Activated naive CD4-positive, alpha-beta T cell treated with anti-CD3 and anti-CD28 coated beads, Interleukin-2, amount 50 U/mL, for 24 hours (primary cell): ENCODE measurements around the gene RARRES1.

Experiments used
- H3K27ac Mint-ChIP-seq: one replicate; pipeline ENCODE4 v1.8.0; 2021; ENCODE audit warnings: mild to moderate bottlenecking, mixed read lengths
- H3K27me3 Mint-ChIP-seq: one replicate; pipeline ENCODE4 v1.8.0; 2021; ENCODE audit warnings: mixed read lengths
- H3K36me3 Mint-ChIP-seq: one replicate; pipeline ENCODE4 v1.8.0; 2021; ENCODE audit warnings: mixed read lengths
- H3K4me1 Mint-ChIP-seq: one replicate; pipeline ENCODE4 v1.8.0; 2021; ENCODE audit warnings: mixed read lengths
- H3K4me3 Mint-ChIP-seq: one replicate; pipeline ENCODE4 v1.8.0; 2021; ENCODE audit warnings: mild to moderate bottlenecking, mixed read lengths
- H3K9me3 Mint-ChIP-seq: one replicate; pipeline ENCODE4 v1.8.0; 2021; ENCODE audit warnings: mixed read lengths

Gene RARRES1

GRCh38 chr3:158745551-158745950 is 13.3 kb upstream of the RARRES1 start:
- Mint-ChIP-seq H3K27me3 (no peaks in the 10 kb centered on the region), H3K36me3 (peaks cover 6% of the 10 kb centered on the region), H3K4me3 (no peak overlapping the region), H3K27ac (no peak overlapping the region), H3K9me3 (no peaks in the 10 kb centered on the region), H3K4me1 (peaks cover 21% of the 10 kb centered on the region)

DNA sequence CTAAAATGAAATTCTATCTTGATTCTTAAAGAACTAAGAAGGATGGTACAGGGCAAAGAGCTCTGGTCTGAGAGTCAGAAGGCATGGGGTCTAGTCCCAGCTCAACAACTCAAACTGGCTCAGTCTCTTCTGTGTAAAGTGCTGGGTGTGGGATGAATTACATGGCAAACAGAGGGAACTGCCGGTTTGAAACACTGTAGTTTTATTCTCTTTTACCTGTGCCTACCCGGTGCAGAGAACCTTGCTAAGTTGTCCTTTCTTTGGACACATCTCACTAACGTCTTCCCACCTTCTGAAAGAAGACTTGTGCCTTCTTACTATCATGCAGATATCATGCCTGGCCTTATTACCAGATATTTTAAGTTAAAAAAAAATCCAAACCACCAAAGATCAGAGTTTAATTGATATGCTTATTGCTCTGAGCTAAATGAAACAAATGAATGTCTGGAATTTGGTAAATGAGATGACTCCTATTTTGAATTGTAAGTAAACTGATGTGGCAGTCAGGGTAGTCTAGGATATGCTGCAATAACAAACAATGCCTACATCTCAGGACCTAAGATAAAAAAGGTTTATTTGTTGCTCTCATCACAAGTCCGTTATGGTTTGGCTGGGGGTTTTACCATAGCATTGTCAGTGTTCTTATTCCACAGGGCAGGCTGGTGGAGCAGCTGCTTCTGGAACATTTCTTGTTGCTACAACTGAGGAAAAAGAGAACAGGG is 12.5 kb upstream of the RARRES1 start:
- no peak overlapping the region for H3K27ac Mint-ChIP-seq
- H3K27me3 Mint-ChIP-seq = no peaks in the 10 kb centered on the region
- peaks cover 21% of the 10 kb centered on the region for H3K4me1 Mint-ChIP-seq
- no peak overlapping the region for H3K4me3 Mint-ChIP-seq
- H3K9me3 Mint-ChIP-seq = no peaks in the 10 kb centered on the region
- H3K36me3 Mint-ChIP-seq = peaks cover 5% of the 10 kb centered on the region

DNA sequence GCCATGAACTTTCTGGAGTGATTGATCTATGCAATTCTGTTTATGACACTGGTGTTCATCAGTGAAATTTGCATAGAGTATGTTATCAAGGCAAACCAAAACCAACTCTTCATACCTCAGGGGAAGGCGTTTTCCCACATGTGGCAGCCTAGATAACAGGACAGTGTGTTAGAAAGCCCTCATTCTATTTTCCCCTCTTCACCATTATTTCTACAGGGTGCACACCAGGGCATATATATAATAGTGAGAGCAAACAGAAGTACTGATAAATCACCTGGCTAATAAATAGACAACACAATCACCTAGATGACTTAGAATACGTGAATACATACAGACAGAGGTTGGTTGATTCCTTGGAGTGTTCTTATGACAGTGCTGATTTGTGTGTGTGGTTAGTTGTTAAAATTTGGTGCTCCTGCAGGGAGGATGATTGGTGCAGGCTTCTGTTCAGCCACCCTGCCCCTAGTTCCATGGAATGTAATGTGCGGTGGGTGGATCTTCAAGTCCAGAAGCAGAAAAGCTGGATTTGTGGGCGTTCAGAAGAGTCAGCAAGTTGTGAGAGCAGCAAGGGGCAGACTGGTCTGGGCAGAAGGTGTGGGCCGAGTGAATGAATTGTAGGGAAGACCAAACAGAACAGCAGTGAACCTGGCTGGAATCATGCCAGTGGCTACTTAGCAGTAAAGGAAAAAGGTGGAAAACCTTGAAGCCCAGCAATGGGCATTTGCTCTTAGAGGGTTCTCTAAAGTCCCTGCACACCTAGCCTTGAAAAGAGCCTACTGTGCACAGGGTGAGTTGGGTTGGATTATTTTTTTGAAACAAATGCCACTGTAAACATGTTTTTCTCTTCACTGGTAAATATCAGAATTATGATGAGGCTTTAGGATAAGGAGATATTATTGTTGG is 11.7 kb upstream of the RARRES1 start:
- Mint-ChIP-seq H3K4me3 (no peak overlapping the region), H3K27ac (no peak overlapping the region), H3K4me1 (peaks cover 21% of the 10 kb centered on the region), H3K9me3 (no peaks in the 10 kb centered on the region), H3K36me3 (peaks cover 2% of the 10 kb centered on the region), H3K27me3 (no peaks in the 10 kb centered on the region)

DNA sequence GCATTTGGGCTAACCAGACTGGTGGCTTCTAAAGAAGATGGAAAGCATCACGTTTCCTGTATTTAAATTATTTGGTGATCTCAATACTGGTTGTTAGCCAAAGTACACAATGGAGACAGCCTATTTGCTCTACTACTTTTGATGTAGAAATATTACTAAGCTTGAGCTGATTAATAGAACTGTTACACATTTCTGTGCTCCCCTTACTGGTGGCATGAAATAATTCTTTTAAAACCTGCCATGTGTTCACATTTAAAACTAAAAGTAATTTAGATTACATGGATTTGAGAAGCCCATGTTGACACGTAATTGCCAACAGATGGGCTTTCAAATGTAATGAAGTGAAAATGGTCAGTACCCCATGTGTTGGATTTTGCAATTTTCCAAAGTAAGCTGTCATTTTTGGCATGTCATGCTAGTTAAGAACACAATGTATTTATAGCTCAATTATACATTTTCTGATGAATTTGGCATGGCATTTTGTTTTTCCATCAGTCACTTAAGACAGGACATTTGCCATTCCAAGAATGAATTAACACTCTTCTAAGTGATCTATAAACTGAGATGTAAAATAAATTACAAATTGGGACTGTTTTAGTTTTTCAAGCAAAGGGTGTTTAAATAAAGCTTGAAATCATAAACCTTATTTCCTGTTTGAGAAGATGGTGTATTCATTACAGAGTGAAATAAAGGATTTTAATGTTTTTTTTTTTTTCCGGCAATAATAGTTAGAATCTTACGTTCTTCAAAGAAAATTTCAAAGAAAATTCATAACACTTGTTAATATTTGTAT is 10.8 kb upstream of the RARRES1 start:
- H3K4me1 Mint-ChIP-seq = peaks cover 21% of the 10 kb centered on the region
- no peak overlapping the region for H3K4me3 Mint-ChIP-seq
- no peak overlapping the region for H3K27ac Mint-ChIP-seq
- no peaks in the 10 kb centered on the region for H3K9me3 Mint-ChIP-seq
- H3K36me3 Mint-ChIP-seq = peaks cover 2% of the 10 kb centered on the region
- no peaks in the 10 kb centered on the region for H3K27me3 Mint-ChIP-seq

GRCh38 chr3:158739661-158740060 is 7.4 kb upstream of the RARRES1 start:
- no peak overlapping the region for H3K4me3 Mint-ChIP-seq
- no peaks in the 10 kb centered on the region for H3K9me3 Mint-ChIP-seq
- H3K4me1 Mint-ChIP-seq = peaks cover 21% of the 10 kb centered on the region
- H3K27ac Mint-ChIP-seq = no peak overlapping the region
- peaks cover 2% of the 10 kb centered on the region for H3K36me3 Mint-ChIP-seq
- no peaks in the 10 kb centered on the region for H3K27me3 Mint-ChIP-seq

- H3K27me3 Mint-ChIP-seq = no peaks in the 10 kb centered on the region
- no peak overlapping the region for H3K27ac Mint-ChIP-seq
- H3K36me3 Mint-ChIP-seq = no peaks in the 10 kb centered on the region
- no peaks in the 10 kb centered on the region for H3K9me3 Mint-ChIP-seq
- peaks cover 21% of the 10 kb centered on the region for H3K4me1 Mint-ChIP-seq
- H3K4me3 Mint-ChIP-seq = no peak overlapping the region
These were observed 6.8 kb upstream of the RARRES1 start for GRCh38 chr3:158739078-158739477.

- H3K27ac Mint-ChIP-seq = no peak overlapping the region
- H3K36me3 Mint-ChIP-seq = no peaks in the 10 kb centered on the region
- no peaks in the 10 kb centered on the region for H3K9me3 Mint-ChIP-seq
- H3K4me3 Mint-ChIP-seq = no peak overlapping the region
- no peaks in the 10 kb centered on the region for H3K27me3 Mint-ChIP-seq
- H3K4me1 Mint-ChIP-seq = peaks cover 21% of the 10 kb centered on the region
These were observed 6.4 kb upstream of the RARRES1 start for GRCh38 chr3:158738653-158739052.

DNA sequence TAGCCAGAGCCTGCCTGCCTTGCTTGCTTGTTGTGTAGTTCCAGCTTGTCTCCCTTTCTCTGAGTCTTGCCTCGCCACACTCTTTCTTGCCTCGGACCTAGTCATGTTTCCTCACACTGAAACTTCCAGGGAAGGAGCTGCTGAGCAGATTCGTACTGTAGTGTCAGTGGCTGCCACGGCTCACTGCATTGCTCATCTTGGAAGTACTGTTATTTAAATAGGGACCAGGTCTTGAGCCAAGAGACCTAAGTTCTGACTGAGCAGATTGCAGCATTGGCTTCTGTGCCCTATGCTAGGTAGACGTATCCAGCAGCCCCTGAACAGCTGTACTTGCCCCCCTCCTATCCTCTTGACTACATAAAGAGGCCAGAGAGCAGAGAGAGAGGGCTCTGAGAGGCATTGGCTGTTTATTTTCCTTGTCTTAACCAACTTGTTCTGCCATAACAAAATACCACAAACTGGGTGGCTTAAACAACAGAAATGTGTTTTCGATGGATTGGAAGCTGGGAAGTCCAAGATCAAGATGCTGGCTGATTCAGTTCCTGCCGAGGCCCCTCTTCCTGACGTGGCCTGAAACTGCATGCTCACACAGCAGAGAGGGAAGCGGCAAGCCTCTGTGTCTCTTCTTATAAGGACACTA is 5.8 kb upstream of the RARRES1 start:
- no peaks in the 10 kb centered on the region for H3K9me3 Mint-ChIP-seq
- no peaks in the 10 kb centered on the region for H3K36me3 Mint-ChIP-seq
- peaks cover 20% of the 10 kb centered on the region for H3K4me1 Mint-ChIP-seq
- H3K27me3 Mint-ChIP-seq = no peaks in the 10 kb centered on the region
- H3K27ac Mint-ChIP-seq = no peak overlapping the region
- H3K4me3 Mint-ChIP-seq = no peak overlapping the region

DNA sequence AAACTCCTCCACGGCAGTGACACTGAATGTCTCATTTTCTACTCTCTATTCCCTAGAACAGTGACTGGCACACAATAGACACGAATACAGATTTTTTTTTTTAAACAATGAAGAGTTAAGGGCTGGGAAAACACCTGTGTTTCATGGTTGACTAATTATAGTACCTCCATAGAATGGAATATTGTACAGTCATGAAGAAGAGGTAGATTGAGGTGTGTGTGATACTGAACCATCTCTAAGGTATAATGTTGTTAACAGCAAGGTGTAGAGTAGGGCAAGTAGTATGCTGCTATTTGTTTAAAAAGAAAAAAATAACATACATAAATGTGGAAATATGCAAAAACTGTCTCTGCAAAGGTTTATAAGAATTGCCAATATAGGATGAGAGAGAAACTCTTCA is 5.2 kb upstream of the RARRES1 start:
- Mint-ChIP-seq H3K36me3 (no peaks in the 10 kb centered on the region), H3K27ac (no peak overlapping the region), H3K4me3 (no peak overlapping the region), H3K9me3 (no peaks in the 10 kb centered on the region), H3K4me1 (peaks cover 13% of the 10 kb centered on the region), H3K27me3 (no peaks in the 10 kb centered on the region)

DNA sequence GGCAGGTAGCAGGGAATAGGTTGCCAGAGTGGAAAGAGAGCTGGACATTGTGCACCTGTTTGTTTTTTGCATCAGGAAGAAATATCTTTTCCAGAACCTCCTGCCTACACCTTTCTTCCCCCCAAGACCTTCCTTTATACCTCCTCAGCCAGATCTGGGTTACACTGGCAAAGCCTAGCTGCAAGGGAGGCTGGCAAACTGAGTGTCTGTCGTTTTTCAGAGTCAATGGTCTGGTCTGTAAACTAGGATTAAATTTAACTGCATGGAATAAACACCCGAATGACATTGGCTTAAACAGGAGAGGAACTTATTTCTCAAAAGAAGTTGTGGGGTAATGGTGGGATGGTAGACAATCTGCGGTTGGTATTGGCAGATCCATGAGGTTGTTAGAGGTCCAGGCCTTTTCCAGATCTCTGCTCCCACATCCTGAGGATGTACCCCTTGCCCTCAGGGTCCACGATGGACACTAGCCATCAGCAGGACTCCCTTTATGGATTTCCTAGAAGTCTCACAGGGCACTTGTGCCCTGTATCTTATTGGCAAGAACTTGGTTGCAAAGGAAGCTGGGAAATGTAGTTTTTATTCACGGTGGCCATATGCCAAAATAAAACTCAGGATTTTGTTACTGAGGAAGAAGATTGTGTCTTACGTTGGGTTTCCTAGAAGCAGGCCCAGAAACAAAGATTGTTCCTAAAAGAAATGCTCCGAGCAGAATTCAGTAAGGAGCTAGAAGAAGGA is 3.2 kb upstream of the RARRES1 start:
- Mint-ChIP-seq H3K4me3 (no peak overlapping the region), H3K27ac (no peak overlapping the region), H3K27me3 (peaks cover 6% of the 10 kb centered on the region), H3K4me1 (no peaks in the 10 kb centered on the region), H3K36me3 (no peaks in the 10 kb centered on the region), H3K9me3 (no peaks in the 10 kb centered on the region)

GRCh38 chr3:158733656-158734055 is 1.4 kb upstream of the RARRES1 start:
- Mint-ChIP-seq H3K27ac (no peak overlapping the region), H3K9me3 (no peaks in the 10 kb centered on the region), H3K4me3 (no peak overlapping the region), H3K36me3 (no peaks in the 10 kb centered on the region), H3K27me3 (peaks cover 6% of the 10 kb centered on the region), H3K4me1 (no peaks in the 10 kb centered on the region)

DNA sequence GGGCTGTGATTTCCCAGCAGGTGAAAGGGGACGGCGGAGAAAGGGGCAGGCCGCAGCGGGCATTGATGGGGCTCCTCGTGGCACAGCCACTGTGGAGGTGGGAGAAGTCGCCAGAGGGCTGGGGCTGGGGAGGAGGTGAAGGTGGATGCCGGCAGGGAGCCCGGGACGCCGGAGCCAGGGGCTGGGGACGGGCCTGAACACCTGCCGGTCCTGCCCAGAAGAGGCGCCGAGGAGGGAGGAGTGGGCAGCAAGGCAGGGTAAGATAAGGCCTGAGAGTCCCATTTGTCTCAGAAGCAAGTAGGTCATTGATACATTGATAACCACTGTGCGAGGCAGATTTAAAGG is 571 bp upstream of the RARRES1 start:
- Mint-ChIP-seq H3K27ac (no peak overlapping the region), H3K36me3 (no peaks in the 10 kb centered on the region), H3K4me1 (peaks cover 6% of the 10 kb centered on the region), H3K27me3 (peaks cover 6% of the 10 kb centered on the region), H3K4me3 (no peak overlapping the region), H3K9me3 (no peaks in the 10 kb centered on the region)

DNA sequence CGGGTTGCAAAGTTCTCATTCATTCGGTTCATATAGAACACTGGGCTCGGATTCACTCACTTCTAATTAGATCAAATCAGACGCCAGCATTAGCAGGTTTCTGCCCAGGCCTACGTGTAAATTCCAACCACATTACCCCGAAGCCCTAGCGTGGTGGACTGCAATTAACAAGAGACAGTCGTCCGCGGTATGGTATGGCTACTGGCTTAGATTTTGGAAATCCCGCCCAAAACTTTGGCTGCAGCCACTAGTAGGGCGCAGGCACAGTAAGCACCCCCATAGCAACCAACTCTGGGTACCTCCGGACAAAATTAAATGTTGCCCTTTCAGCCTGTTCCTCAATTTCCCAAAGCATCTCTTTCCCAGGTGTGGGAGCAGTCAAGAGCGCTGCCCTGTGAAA is 771 bp downstream of the RARRES1 start:
- Mint-ChIP-seq H3K27me3 (peaks cover 6% of the 10 kb centered on the region), H3K4me3 (peak overlapping the region; percentile 61), H3K36me3 (no peaks in the 10 kb centered on the region), H3K9me3 (no peaks in the 10 kb centered on the region), H3K4me1 (peaks cover 13% of the 10 kb centered on the region), H3K27ac (no peak overlapping the region)

DNA sequence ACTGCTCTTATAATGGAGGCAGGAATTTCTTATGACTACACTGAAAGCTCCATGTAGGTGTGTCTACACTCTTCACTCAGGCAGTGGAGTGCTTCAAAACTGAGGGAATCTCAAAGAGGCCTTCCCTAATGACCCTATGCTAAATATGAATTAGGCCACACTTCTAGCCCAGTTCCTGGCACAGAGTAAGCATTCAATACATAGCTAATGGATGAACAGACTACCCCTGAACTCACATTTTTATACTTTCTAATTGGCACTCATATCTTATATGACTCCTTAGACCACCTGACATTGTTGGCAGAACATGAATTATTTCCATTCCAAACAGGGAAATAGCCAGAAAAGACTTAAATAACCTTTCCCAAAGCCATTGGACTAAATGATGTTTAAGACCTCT is 3.4 kb downstream of the RARRES1 start:
- no peaks in the 10 kb centered on the region for H3K36me3 Mint-ChIP-seq
- H3K27ac Mint-ChIP-seq = no peak overlapping the region
- peaks cover 6% of the 10 kb centered on the region for H3K27me3 Mint-ChIP-seq
- no peak overlapping the region for H3K4me3 Mint-ChIP-seq
- peaks cover 24% of the 10 kb centered on the region for H3K4me1 Mint-ChIP-seq
- H3K9me3 Mint-ChIP-seq = no peaks in the 10 kb centered on the region

DNA sequence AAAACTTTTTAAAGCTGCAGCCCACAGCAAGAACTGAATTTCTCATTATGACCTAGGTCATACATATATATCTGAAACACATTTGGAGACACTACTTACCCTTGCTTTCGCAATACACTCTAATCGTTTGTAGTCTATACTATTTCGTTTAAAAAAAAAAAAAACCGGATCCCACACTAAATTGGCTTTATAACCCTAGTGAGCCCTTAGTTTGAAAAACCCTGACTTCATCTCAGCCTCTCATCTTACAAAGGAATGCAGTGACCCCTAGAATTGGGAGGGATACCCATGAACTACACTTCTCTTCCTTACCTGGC is 4.2 kb downstream of the RARRES1 start:
- Mint-ChIP-seq H3K27me3 (peaks cover 6% of the 10 kb centered on the region), H3K4me1 (peaks cover 32% of the 10 kb centered on the region), H3K36me3 (no peaks in the 10 kb centered on the region), H3K4me3 (peak overlapping the region; percentile 63), H3K27ac (no peak overlapping the region), H3K9me3 (no peaks in the 10 kb centered on the region)
